Measurements from ENCODE around the gene KPNB1. TPM values are rescaled to one million over a fixed set of nuclear protein-coding genes. Genes with fewer than 3 reads are reported as not detected.

KPNB1 gene
- total RNA-seq, 2 donors from 2014 or later: 73.4 to 137 TPM

DNA sequence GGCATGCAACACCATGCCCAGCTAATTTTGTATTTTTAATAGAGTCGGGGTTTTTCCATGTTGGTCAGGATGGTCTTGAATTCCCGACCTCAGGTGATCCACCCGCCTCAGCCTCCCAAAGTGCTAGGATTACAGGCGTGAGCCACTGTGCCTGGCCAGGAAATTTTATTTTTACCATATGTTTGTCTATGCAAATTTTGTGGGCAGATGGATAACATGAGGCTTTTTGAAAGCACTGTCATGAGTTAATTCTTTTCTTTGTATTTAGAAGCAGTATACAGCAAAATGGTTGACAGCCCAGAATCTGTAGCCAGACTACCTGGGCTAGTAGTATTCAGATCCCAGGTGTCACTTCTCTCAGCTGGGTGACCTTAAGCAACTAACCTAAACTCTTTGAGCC, 8.5 kb upstream of the KPNB1 start:
- 92 to 98% methylated on average over 4 of the region's 4 CpGs for WGBS, 2 donors
- Histone ChIP-seq H3K36me3 (replicated peaks in 1 of 2; ENCODE audit: insufficient read depth in 1 of 2, low read depth in 2 of 2) (peaks cover 0 to 2% of the 10 kb centered on the region in 2 donors), H3K9me3 (no peaks in the 10 kb centered on the region), H3K4me1 (no peaks in the 10 kb centered on the region), H3K27ac (no peak overlapping the region), H3K27me3 (no peaks in the 10 kb centered on the region), H3K4me3 (no peak overlapping the region)
- ATAC-seq (no peak), DNase-seq (no peak)
- TF ChIP-seq, protein P1, sequence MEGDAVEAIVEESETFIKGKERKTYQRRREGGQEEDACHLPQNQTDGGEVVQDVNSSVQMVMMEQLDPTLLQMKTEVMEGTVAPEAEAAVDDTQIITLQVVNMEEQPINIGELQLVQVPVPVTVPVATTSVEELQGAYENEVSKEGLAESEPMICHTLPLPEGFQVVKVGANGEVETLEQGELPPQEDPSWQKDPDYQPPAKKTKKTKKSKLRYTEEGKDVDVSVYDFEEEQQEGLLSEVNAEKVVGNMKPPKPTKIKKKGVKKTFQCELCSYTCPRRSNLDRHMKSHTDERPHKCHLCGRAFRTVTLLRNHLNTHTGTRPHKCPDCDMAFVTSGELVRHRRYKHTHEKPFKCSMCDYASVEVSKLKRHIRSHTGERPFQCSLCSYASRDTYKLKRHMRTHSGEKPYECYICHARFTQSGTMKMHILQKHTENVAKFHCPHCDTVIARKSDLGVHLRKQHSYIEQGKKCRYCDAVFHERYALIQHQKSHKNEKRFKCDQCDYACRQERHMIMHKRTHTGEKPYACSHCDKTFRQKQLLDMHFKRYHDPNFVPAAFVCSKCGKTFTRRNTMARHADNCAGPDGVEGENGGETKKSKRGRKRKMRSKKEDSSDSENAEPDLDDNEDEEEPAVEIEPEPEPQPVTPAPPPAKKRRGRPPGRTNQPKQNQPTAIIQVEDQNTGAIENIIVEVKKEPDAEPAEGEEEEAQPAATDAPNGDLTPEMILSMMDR (IDR thresholded peaks at IDR 0.05): no peak
- TF ChIP-seq POLR2A (IDR thresholded peaks at IDR 0.05): no peak
- intact Hi-C loops (cut with DNase I): no loop called here

DNA sequence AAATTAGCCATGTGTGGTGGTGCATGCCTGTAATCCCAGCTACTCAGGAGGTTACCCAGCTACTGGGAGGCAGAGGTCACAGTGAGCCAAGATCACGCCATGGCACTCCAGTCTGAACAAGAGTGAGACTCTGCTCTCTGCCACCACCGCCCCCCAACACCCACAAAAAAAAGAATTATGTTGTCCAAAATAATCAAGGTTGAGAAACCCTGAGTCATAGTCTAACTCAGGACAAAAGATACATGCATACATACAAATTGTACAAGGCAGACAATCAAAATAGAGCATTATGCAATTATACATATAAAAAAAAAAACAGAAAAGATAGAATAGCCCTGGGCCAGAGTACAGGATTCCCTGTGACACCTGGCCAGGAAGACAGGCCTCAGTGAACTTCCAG, 6.6 kb upstream of the KPNB1 start:
- Histone ChIP-seq H3K36me3 (replicated peaks in 1 of 2; ENCODE audit: insufficient read depth in 1 of 2, low read depth in 2 of 2) (no peaks in the 10 kb centered on the region), H3K4me1 (peaks cover 1% of the 10 kb centered on the region), H3K4me3 (no peak overlapping the region), H3K27me3 (no peaks in the 10 kb centered on the region), H3K9me3 (no peaks in the 10 kb centered on the region), H3K27ac (no peak overlapping the region)
- intact Hi-C loops (cut with DNase I): no loop called here
- DNase-seq (no peak), ATAC-seq (no peak)
- TF ChIP-seq POLR2A (IDR thresholded peaks at IDR 0.05): no peak
- WGBS, 2 donors: 91 to 100% methylated on average over 2 of the region's 2 CpGs

DNA sequence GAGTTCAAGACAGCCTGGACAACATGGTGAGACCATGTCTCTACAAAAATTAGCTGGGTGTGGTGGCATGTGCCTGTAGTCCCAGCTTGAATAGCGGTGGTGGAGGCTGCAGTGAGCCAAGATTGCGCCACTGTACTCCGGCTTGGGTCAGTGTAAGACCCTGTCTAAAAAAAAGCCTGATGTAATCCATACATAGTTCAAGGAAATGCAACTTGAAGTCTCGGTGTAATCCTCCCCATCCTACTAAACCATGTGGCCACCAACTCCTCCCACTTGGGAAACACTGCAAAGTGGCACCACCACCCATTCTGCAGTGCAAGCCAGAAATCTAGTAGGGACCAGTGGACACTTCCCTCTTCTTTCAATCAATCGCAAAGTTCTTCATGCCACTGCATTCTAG, 5.4 kb upstream of the KPNB1 start:
- intact Hi-C loops (cut with DNase I): no loop called here
- Histone ChIP-seq H3K9me3 (no peaks in the 10 kb centered on the region), H3K4me1 (peaks cover 11% of the 10 kb centered on the region), H3K27me3 (no peaks in the 10 kb centered on the region), H3K36me3 (replicated peaks in 1 of 2; ENCODE audit: insufficient read depth in 1 of 2, low read depth in 2 of 2) (no peaks in the 10 kb centered on the region), H3K27ac (no peak overlapping the region), H3K4me3 (no peak overlapping the region)
- no peak for DNase-seq
- no peak for ATAC-seq
- TF ChIP-seq POLR2A (IDR thresholded peaks at IDR 0.05): no peak
- TF ChIP-seq, protein P1 (IDR thresholded peaks at IDR 0.05): no peak
- 72 to 95% methylated on average over 5 of the region's 5 CpGs for WGBS, 2 donors

DNA sequence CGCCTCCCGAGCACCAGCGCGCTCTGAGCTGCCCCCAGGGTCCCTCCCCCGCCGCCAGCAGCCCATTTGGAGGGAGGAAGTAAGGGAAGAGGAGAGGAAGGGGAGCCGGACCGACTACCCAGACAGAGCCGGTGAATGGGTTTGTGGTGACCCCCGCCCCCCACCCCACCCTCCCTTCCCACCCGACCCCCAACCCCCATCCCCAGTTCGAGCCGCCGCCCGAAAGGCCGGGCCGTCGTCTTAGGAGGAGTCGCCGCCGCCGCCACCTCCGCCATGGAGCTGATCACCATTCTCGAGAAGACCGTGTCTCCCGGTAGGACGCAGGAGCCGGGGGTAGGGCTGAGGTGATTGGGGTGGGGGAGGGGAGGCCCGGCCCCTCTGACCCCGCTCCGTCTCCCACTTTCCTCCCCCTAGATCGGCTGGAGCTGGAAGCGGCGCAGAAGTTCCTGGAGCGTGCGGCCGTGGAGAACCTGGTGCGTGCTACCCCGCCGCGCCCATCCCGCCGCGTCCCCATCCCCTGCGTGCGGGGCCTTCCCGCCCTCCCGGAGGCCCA, 329 bp downstream of the KPNB1 start:
- peak overlapping the region; percentile 76 to 82 for H3K4me3 ChIP-seq
- 0% methylated on average over 10 to 45 of the region's 48 CpGs for WGBS, 2 donors
- DNase-seq (peak in 1 of 4 donors; percentile 54), ATAC-seq (peak; percentile 11)
- H3K27ac ChIP-seq: peak overlapping the region; percentile 81 to 95 (median 90)
- H3K27me3 ChIP-seq: no peaks in the 10 kb centered on the region
- H3K9me3 ChIP-seq: no peaks in the 10 kb centered on the region
- intact Hi-C loops (cut with DNase I): loop anchor here (10.0 kb wide), 1 partner anchor 155 kb away; no protein-coding TSS in a partner anchor
- H3K36me3 ChIP-seq (replicated peaks in 1 of 2; ENCODE audit: insufficient read depth in 1 of 2, low read depth in 2 of 2): peaks cover 0 to 5% of the 10 kb centered on the region in 2 donors
- peaks cover 39% of the 10 kb centered on the region for H3K4me1 ChIP-seq
- TF ChIP-seq, protein P1 (IDR thresholded peaks at IDR 0.05): no peak
- no peak for TF ChIP-seq POLR2A (IDR thresholded peaks at IDR 0.05)

DNA sequence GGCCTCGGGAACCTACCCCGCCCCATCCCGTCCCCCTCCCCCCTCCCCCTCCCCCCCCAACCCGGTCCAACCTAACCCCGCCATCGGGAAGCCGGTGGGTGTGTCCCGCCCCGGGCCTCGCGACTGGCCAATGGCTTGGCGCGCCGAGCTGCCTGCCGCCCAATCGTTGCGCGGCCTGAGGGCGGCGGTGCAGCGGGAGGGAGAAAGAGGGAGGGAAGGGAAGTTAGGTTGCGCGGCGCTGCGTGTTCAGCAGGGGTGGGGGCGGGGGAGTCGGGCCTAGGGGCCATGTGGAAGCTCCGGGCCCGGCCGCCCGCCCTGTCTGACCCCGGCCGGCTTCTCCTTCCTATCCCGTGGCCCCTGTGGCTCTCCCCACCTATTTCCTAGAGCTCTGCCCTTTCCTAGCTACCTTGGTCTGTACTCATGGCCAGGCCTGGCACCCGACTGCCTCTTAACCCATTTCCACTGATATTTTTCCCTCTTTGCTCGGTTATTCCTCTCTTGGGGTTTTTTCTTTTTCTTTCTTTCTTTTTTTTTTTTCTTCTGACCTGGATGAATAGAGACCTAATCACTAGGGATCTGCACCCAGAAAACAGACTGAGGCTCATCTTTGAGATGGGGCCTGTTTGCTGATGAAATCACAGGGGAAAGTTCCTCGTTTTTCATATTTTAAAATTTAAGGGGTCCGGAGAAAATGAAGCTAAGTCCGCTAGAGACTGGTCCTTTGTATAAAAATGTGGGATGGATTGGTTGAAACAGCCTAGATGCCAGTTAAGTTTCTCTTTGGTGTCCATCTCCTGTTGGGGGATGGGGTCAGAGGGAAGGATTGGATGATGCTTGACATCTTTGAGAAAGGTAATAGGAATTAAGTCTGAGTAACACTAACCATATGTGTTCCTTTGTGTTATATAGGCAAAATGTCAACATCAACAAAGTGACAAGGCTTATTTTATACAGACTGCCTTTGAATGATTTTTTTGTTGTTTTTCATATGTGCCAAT, 1.1 kb downstream of the KPNB1 start:
- ATAC-seq (peak; percentile 69), DNase-seq (peak; percentile 95 to 96 (median 96))
- no peaks in the 10 kb centered on the region for H3K27me3 ChIP-seq
- H3K9me3 ChIP-seq: no peaks in the 10 kb centered on the region
- peak overlapping the region; percentile 76 to 82 for H3K4me3 ChIP-seq
- TF ChIP-seq, protein P1 (IDR thresholded peaks at IDR 0.05): no peak
- peak in 2 of 3 donors; percentile 24 to 32 for TF ChIP-seq POLR2A (IDR thresholded peaks at IDR 0.05)
- H3K4me1 ChIP-seq: peaks cover 47% of the 10 kb centered on the region
- intact Hi-C loops (cut with DNase I): loop anchor here (10.0 kb wide), 1 partner anchor 154 kb away; no protein-coding TSS in a partner anchor
- 2 to 3% methylated on average over 12 to 33 of the region's 39 CpGs for WGBS, 2 donors
- peaks cover 0 to 6% of the 10 kb centered on the region in 2 donors for H3K36me3 ChIP-seq (replicated peaks in 1 of 2; ENCODE audit: insufficient read depth in 1 of 2, low read depth in 2 of 2)
- peak overlapping the region; percentile 81 to 95 (median 90) for H3K27ac ChIP-seq
